Duodenal mucosa (tissue), 2 donors: Measurements from ENCODE around the gene UBE2Q2.

Experiments used
- H3K27ac ChIP-seq: one replicate; pipeline ENCODE4 v1.7.0; 2013; ENCODE audit warnings: low read depth, low read length
- H3K27me3 ChIP-seq, 2 donors: one replicate each; pipeline ENCODE4 v1.7.0; 2013; ENCODE audit warnings: low read length in 2 of 2, control low read depth in 1 of 2; ENCODE audit not compliant: insufficient read depth in 2 of 2, control insufficient read depth in 1 of 2
- H3K36me3 ChIP-seq, 2 donors: one replicate each; pipeline ENCODE4 v1.7.0; 2013; ENCODE audit warnings: low read length in 2 of 2, control low read depth in 1 of 2; ENCODE audit not compliant: insufficient read depth in 2 of 2, control insufficient read depth in 1 of 2
- H3K4me1 ChIP-seq, 2 donors: one replicate each; pipeline ENCODE4 v1.7.0; 2013; ENCODE audit warnings: low read length in 2 of 2, control low read depth in 1 of 2; ENCODE audit not compliant: insufficient read depth in 2 of 2, control insufficient read depth in 1 of 2
- H3K4me3 ChIP-seq, 2 donors: one replicate each; pipeline ENCODE4 v1.7.0; 2013; ENCODE audit warnings: low read length in 2 of 2, low read depth in 1 of 2
- H3K9ac ChIP-seq, 2 donors: one replicate each; pipeline ENCODE4 v1.7.0; 2013; ENCODE audit warnings: low read length in 2 of 2, low read depth in 1 of 2
- H3K9me3 ChIP-seq, 2 donors: one replicate each; pipeline ENCODE4 v1.7.0; 2013; ENCODE audit warnings: low read length in 2 of 2, control low read depth in 1 of 2; ENCODE audit not compliant: control insufficient read depth in 1 of 2

The UBE2Q2 gene

GRCh38 chr15:75823860-75824613, 19.2 kb upstream of the UBE2Q2 start:
- Histone ChIP-seq H3K36me3 (no peaks in the 10 kb centered on the region), H3K27ac (no peak overlapping the region), H3K4me1 (no peaks in the 10 kb centered on the region), H3K9me3 (no peaks in the 10 kb centered on the region), H3K4me3 (no peak overlapping the region), H3K27me3 (no peaks in the 10 kb centered on the region), H3K9ac (no peak overlapping the region)

- Histone ChIP-seq H3K9ac (no peak overlapping the region), H3K9me3 (no peaks in the 10 kb centered on the region), H3K27me3 (no peaks in the 10 kb centered on the region), H3K4me3 (no peak overlapping the region), H3K4me1 (no peaks in the 10 kb centered on the region), H3K27ac (no peak overlapping the region), H3K36me3 (no peaks in the 10 kb centered on the region)
Observed at GRCh38 chr15:75827691-75828090, 15.6 kb upstream of the UBE2Q2 start.

GRCh38 chr15:75828429-75828828, 14.8 kb upstream of the UBE2Q2 start:
- Histone ChIP-seq H3K9me3 (no peaks in the 10 kb centered on the region), H3K9ac (no peak overlapping the region), H3K4me1 (no peaks in the 10 kb centered on the region), H3K4me3 (no peak overlapping the region), H3K27me3 (no peaks in the 10 kb centered on the region), H3K36me3 (no peaks in the 10 kb centered on the region), H3K27ac (no peak overlapping the region)

GRCh38 chr15:75830910-75831805, 12.1 kb upstream of the UBE2Q2 start:
- no peak overlapping the region for H3K27ac ChIP-seq
- no peak overlapping the region for H3K4me3 ChIP-seq
- H3K9me3 ChIP-seq, result no peaks in the 10 kb centered on the region
- no peak overlapping the region for H3K9ac ChIP-seq
- H3K27me3 ChIP-seq, result no peaks in the 10 kb centered on the region
- H3K4me1 ChIP-seq, result no peaks in the 10 kb centered on the region
- no peaks in the 10 kb centered on the region for H3K36me3 ChIP-seq

- no peaks in the 10 kb centered on the region for H3K27me3 ChIP-seq
Observed at GRCh38 chr15:75831806-75832102, 11.5 kb upstream of the UBE2Q2 start.

GRCh38 chr15:75832114-75832513, 11.1 kb upstream of the UBE2Q2 start:
- H3K27me3 ChIP-seq, result no peaks in the 10 kb centered on the region
- H3K9me3 ChIP-seq, result no peaks in the 10 kb centered on the region
- H3K9ac ChIP-seq, result no peak overlapping the region
- H3K36me3 ChIP-seq, result no peaks in the 10 kb centered on the region
- no peak overlapping the region for H3K27ac ChIP-seq
- H3K4me1 ChIP-seq, result no peaks in the 10 kb centered on the region
- H3K4me3 ChIP-seq, result no peak overlapping the region

More at GRCh38 chr15:75831806-75832102, 11.5 kb upstream of the UBE2Q2 start:
- no peak overlapping the region for H3K27ac ChIP-seq
- no peak overlapping the region for H3K4me3 ChIP-seq
- H3K4me1 ChIP-seq, result no peaks in the 10 kb centered on the region
- no peak overlapping the region for H3K9ac ChIP-seq
- no peaks in the 10 kb centered on the region for H3K36me3 ChIP-seq
- no peaks in the 10 kb centered on the region for H3K9me3 ChIP-seq

- H3K9ac ChIP-seq, result no peak overlapping the region
- H3K4me1 ChIP-seq, result no peaks in the 10 kb centered on the region
- no peak overlapping the region for H3K27ac ChIP-seq
- no peaks in the 10 kb centered on the region for H3K9me3 ChIP-seq
- no peaks in the 10 kb centered on the region for H3K36me3 ChIP-seq
- no peaks in the 10 kb centered on the region for H3K27me3 ChIP-seq
- H3K4me3 ChIP-seq, result no peak overlapping the region
Observed at GRCh38 chr15:75834021-75834420, 9.2 kb upstream of the UBE2Q2 start.

- no peak overlapping the region for H3K4me3 ChIP-seq
- no peaks in the 10 kb centered on the region for H3K9me3 ChIP-seq
- H3K27ac ChIP-seq, result no peak overlapping the region
- H3K27me3 ChIP-seq, result no peaks in the 10 kb centered on the region
- no peak overlapping the region for H3K9ac ChIP-seq
- H3K4me1 ChIP-seq, result no peaks in the 10 kb centered on the region
- no peaks in the 10 kb centered on the region for H3K36me3 ChIP-seq
Observed at GRCh38 chr15:75835990-75836958, 7.0 kb upstream of the UBE2Q2 start.

GRCh38 chr15:75836959-75837334, 6.3 kb upstream of the UBE2Q2 start:
- no peak overlapping the region for H3K4me3 ChIP-seq
- no peak overlapping the region for H3K27ac ChIP-seq
- H3K4me1 ChIP-seq, result no peaks in the 10 kb centered on the region
- H3K9me3 ChIP-seq, result no peaks in the 10 kb centered on the region
- peaks cover 0 to under 1% of the 10 kb centered on the region in 2 donors for H3K27me3 ChIP-seq
- H3K9ac ChIP-seq, result no peak overlapping the region
- H3K36me3 ChIP-seq, result no peaks in the 10 kb centered on the region
